GM18526 (cell line): ENCODE data around the gene BRD2.

Experiments used
- POLR2A ChIP-seq: IDR thresholded peaks from 3 replicates; pipeline ENCODE4 v1.6.1; 2011; ENCODE audit not compliant: insufficient read length; ENCODE audit errors: extremely low read depth

Gene BRD2

GRCh38 chr6:32945108-32945760 is 23.2 kb upstream of the BRD2 start:
- peak; percentile 11 for TF ChIP-seq POLR2A

- no peak for TF ChIP-seq POLR2A
Observed at GRCh38 chr6:32945953-32946352, 22.4 kb upstream of the BRD2 start.

DNA sequence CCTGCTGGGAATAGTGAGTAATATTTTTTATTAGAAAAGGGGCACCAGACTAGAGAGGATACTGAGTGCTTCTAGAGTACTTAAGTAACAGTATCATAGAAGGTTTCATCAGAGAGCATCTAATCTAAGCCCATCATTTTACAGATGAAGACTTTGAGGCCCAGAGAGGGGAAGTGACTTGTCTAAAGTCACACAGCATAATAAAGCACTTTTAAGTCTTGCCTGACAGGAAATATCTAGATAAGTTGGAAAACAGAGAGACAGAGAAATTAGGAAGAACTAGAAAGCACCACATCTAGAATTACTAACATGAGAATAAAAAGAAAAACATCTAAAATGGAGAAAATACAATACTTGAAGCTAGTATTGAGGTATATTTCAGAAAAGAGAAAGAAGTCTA is 21.5 kb upstream of the BRD2 start:
- TF ChIP-seq POLR2A: no peak

DNA sequence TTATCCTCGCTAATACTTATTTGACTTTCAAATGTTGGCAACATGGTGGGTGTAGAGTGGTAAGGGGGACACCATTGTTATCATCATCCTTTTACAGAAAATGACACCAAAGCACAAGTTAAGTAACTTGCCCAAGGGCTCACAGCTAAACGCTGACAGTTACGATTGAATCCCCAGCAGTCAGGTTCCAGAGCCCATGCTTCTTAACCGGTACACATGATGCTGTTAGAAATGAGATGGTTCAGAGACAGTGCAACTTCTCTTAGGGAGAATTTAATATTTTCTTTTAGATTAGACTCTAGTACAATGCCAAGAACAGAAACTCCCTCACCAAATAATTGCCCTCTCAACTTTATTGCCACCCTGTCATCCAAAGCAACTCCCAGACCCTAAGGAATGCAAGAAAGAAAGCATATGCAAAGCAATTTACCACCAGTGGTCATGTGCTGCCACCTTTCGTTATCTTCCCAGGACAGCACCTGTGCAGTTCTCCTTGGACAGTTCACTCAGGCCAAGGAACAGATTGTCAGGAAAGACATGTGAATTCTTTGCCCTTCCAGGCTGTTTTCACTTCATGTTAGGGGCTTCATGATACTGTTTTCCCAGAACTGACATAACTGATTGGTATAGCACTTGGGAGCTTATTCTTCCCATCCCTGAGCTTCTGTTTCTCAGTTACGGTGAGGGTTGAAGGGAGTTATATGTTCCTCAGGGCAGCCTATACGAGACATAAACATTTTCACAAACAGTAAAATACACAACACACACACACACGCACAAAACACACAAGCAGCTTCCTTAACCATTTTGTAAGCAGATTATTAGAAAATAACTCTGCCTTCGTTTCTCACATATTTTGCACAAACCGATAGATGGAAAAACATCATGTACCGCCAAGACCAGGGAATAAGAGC is 20.6 kb upstream of the BRD2 start:
- no peak for TF ChIP-seq POLR2A

DNA sequence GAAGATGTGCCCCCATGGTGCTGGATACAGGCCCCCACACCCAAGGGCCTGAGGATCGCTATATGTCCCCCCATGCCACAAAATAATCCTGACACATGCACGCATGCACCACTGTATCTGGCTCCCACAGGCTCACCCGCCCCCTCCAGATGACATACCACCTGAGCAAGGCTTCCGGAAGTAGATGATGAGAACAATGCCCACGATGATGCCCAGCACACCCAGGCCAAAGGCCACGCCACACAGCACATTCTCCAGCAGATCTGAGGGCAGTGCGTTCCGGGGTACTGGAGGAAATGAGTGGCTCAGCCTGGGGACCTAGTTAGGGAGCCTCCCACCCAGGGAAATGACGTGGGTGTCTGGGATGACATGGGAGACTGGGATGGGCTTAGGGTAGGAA is 19.3 kb upstream of the BRD2 start:
- TF ChIP-seq POLR2A: peak; percentile 7

- no peak for TF ChIP-seq POLR2A
Observed at GRCh38 chr6:32950010-32950409, 18.4 kb upstream of the BRD2 start.

GRCh38 chr6:32950449-32950848 is 17.9 kb upstream of the BRD2 start:
- no peak for TF ChIP-seq POLR2A

DNA sequence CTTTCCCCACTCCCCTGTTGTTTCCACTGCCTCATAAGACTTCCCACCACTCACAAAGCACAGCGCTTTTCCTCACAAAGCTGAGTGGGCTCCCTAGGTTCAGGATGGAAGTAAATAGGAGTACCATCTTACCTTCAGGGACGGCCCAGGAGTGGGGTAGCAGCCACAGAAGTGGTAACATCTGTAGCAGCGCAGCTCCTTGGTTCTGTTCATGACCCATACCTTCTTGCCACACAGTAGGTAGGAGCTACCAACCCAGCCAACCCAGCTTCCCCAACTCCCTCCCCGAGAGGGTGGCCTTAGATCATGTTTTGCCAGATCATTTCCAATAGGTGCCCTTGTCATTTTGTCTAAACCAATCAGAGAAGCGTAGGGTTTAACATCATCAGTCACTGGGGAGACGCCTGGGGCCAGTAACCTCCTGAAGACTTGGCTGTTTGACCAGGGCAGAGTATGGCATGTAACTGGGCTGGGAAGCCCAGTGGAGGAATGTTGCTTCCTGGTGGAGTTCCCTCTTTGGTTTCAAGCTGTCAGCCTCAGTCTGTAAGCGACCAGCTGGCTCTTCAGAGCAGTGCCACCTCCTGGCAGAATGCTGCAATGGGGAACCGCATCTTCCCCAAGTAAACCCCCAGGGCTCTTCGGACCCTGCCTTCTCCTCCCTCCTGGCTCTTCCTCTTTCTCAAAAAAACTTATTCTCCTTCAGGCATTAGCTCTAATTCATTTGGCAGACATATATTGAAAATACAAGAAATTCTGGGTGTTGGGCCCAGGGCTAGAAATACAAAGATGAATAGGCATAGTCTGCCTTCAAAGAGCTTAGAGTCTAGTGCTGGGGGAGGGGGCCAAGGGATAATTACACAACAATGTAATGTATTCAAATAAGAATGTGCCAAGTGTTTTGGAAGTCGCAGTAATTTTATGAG is 15.3 kb upstream of the BRD2 start, which contains the start of gene HLA-DMA:
TSS of gene HLA-DMA (minus strand) at position 281 of the 923 bp plus-strand sequence. CDS start at position 220, 61 bp downstream.
- TF ChIP-seq POLR2A: peak; percentile 95

GRCh38 chr6:32953775-32954174 is 14.6 kb upstream of the BRD2 start:
- TF ChIP-seq POLR2A: no peak

- TF ChIP-seq POLR2A: no peak
Observed at GRCh38 chr6:32954267-32954666, 14.1 kb upstream of the BRD2 start.

GRCh38 chr6:32954986-32955802 is 13.2 kb upstream of the BRD2 start:
- no peak for TF ChIP-seq POLR2A

DNA sequence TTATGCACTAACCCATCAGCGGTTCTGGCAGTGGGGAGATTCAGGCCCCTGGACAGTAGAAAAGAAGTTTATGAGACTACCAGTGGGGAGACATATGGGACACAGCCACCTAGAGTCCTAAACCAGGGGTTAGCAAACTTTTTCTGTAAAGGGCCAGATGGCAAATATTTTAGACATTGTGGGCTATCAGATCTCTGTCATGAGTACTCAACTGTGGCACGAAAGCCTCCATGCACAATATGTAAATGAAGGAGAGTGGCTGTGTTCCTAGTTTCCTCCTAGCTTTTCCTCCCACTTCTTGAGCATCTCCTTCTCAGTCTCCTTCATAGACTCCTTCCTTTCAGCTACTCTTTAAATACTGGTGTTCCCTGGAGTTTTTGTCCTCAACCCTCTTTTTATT is 12.2 kb upstream of the BRD2 start:
- no peak for TF ChIP-seq POLR2A

- TF ChIP-seq POLR2A: no peak
Observed at GRCh38 chr6:32960563-32960962, 7.8 kb upstream of the BRD2 start.

- no peak for TF ChIP-seq POLR2A
Observed at GRCh38 chr6:32962213-32962826, 6.1 kb upstream of the BRD2 start.
